D721Med (cell line): ENCODE measurements around the gene SERPINA4.

ENCODE experiments used
- DNase-seq: peaks from one replicate; pipeline ENCODE4 v3.0.0; 2011; ENCODE audit warnings: low spot score; ENCODE audit not compliant: insufficient read length
- FAIRE-seq: peaks from 2 replicates; lab custom pipeline; 2011; peaks lifted over from hg19 to GRCh38; lab: Jason Lieb, UNC
- CTCF ChIP-seq: IDR thresholded peaks from 2 replicates; pipeline ENCODE4 v1.5.1; 2012; ENCODE audit warnings: mild to moderate bottlenecking, control low read depth; ENCODE audit not compliant: insufficient read depth; ENCODE audit errors: missing control alignments

The SERPINA4 gene

GRCh38 chr14:94569381-94570001 is 8.2 kb downstream of the SERPINA4 start:
- FAIRE-seq: no peak

GRCh38 chr14:94570002-94570400 is 8.8 kb downstream of the SERPINA4 start:
- DNase-seq (no peak), FAIRE-seq (no peak)
- no peak for TF ChIP-seq CTCF

More at GRCh38 chr14:94569381-94570001, 8.2 kb downstream of the SERPINA4 start:
- TF ChIP-seq CTCF: no peak
- no peak for DNase-seq

GRCh38 chr14:94570440-94570839 is 9.2 kb downstream of the SERPINA4 start:
- DNase-seq (no peak), FAIRE-seq (no peak)
- no peak for TF ChIP-seq CTCF

- no peak for TF ChIP-seq CTCF
- DNase-seq (no peak), FAIRE-seq (no peak)
Observed at GRCh38 chr14:94571395-94571794, 10.2 kb downstream of the SERPINA4 start.

GRCh38 chr14:94571950-94572349 is 10.7 kb downstream of the SERPINA4 start:
- FAIRE-seq (no peak), DNase-seq (no peak)
- no peak for TF ChIP-seq CTCF

GRCh38 chr14:94572637-94573303 is 11.5 kb downstream of the SERPINA4 start:
- DNase-seq (no peak), FAIRE-seq (no peak)
- TF ChIP-seq CTCF: no peak

GRCh38 chr14:94573475-94574277 is 12.4 kb downstream of the SERPINA4 start:
- DNase-seq: no peak
- TF ChIP-seq CTCF: no peak
- no peak for FAIRE-seq
